Retinal pigment epithelial cell (primary cell): ENCODE results near the gene ZNF134.

Experiments used
- DNase-seq: peaks from one replicate; pipeline ENCODE4 v3.0.0-alpha.2; 2010; ENCODE audit warnings: low read depth
- H3K4me3 ChIP-seq: 2 replicates; pipeline ENCODE4 v1.5.1; 2011; ENCODE audit warnings: mild to moderate bottlenecking, low read length, control low read depth, moderate library complexity
- TF ChIP-seq, protein P1 (sequence below): conservative IDR thresholded peaks from 2 replicates; pipeline ENCODE4 v1.5.1; 2011; ENCODE audit warnings: low read depth, low read length, control low read depth, inconsistent platforms

ZNF134 gene

DNA sequence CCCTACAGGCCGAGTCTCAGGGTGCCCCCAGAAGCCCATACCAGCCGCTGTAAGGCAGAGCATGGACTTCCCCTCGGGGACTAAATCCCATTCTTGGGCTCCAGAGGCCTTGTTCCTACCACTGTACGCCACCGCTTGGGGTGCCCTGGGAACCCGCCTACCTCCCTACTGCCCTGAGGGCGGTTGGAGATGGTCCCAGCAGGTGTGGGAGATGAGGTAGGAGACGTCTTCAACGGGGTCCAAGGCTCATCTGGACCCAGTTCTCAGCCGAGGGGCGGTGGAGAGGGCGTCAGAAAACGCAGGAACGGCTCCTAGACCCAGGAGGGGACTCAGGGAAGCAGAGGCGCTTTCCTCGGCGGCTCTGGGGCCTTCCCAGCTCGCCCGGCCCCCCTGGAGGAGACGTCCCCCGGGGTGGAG lies 30.9 kb upstream of the ZNF134 start:
- TF ChIP-seq, protein P1, sequence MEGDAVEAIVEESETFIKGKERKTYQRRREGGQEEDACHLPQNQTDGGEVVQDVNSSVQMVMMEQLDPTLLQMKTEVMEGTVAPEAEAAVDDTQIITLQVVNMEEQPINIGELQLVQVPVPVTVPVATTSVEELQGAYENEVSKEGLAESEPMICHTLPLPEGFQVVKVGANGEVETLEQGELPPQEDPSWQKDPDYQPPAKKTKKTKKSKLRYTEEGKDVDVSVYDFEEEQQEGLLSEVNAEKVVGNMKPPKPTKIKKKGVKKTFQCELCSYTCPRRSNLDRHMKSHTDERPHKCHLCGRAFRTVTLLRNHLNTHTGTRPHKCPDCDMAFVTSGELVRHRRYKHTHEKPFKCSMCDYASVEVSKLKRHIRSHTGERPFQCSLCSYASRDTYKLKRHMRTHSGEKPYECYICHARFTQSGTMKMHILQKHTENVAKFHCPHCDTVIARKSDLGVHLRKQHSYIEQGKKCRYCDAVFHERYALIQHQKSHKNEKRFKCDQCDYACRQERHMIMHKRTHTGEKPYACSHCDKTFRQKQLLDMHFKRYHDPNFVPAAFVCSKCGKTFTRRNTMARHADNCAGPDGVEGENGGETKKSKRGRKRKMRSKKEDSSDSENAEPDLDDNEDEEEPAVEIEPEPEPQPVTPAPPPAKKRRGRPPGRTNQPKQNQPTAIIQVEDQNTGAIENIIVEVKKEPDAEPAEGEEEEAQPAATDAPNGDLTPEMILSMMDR, result no peak
- H3K4me3 ChIP-seq, result no peak overlapping the region

DNA sequence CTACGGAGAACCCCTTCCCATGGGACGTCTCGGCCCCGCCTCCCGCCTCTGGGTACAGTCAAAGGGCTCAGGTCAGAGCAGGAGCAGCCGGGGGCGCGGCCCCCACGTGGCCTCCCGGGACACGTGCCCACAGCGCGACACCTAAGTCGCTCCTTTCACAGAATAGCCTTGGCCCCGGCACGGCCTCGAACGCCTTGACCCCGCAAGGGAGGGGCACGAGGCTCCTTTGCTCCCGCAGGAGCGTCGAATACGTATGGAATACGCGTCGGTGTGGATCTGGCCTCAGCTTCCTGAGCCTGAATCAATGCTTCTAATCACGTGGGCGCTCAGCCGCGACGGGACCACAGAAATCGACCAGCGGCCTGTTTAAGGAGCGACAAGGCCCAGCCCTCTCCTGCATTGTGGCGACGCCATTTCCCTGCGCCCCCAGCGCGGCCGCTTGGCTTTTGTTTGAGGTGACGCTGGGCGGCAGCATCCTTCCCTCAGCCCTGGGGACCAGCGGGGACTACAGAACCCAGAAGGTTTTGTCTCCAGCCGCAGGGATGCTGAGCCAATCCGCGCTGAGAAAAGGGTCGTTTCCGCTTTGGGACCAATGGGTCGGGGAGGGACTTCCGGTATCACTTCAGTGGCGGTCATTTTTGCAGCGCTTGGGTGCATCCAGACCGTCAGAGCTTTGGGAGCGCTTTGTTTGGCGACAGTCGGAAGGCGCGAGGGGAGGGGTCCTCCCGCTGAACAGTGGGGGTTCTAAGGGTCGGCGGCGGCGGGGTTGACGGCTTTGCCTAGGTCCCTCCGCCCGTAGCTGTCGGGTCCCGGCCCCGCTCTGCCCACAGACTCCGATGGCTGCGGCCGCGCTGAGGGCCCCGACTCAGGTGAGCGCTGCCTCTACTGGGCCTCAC lies 30.3 kb upstream of the ZNF134 start, which contains the start of gene ZIK1:
ZIK1 (plus strand) TSS at position 625 of the 896 bp plus-strand sequence; CDS start at position 837, 212 bp downstream.
- TF ChIP-seq, protein P1, result peak; percentile 11
- peak; percentile 74 for DNase-seq
- peak within 1 kb of the TSS; percentile 65 for H3K4me3 ChIP-seq

More for the DNA sequence above, 30.9 kb upstream of the ZNF134 start:
- DNase-seq, result no peak

DNA sequence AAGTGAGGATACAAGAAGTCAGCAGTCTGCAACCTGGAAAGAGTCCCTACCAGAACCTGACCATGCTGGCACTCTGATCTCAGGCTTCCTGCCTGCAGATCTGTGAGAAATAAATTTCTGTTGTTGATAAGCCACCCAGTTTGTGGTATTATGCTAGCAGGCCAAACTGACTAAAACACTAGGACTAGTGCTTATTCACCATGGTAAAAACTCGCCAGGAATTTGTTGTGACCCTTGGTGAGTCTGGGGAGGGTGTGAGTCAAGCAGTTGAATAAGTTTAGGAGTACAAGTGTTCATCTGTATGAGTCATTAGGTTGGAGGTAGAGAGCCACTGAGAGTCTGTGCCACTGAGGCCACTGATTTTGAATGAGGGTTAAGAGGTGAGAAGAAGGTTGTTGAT lies 26.5 kb upstream of the ZNF134 start:
- TF ChIP-seq, protein P1, result no peak
- H3K4me3 ChIP-seq, result no peak overlapping the region
- DNase-seq, result no peak

DNA sequence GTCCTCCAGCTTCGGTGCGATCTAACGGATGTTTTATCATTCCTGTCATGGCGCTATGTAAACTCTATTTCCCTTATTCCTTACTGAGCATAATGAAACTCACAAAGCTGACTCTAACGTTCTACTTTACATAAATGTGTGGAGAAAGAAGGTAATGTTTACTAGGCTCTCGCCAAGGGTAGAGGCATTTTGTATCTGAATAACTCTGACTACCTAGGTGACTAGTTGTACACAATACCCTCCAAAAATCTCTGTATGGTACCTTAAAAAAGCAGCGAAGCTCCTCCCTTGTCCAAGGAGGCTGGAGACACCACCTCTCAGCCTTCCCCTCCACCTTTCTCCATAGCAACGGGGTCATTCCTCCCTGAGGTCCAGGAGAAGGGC lies 14.7 kb upstream of the ZNF134 start:
- H3K4me3 ChIP-seq, result peak overlapping the region; percentile 81
- DNase-seq, result no peak
- TF ChIP-seq, protein P1, result no peak

GRCh38 chr19:57599761-57600383 lies 14.2 kb upstream of the ZNF134 start, which contains the start of gene ZNF530:
TSS of gene ZNF530 (plus strand) at chr19:57599885. CDS start at chr19:57604346, 4,461 bp downstream.
- TF ChIP-seq, protein P1, result no peak
- peak within 1 kb of the TSS; percentile 81 for H3K4me3 ChIP-seq
- DNase-seq, result peak; percentile 65

DNA sequence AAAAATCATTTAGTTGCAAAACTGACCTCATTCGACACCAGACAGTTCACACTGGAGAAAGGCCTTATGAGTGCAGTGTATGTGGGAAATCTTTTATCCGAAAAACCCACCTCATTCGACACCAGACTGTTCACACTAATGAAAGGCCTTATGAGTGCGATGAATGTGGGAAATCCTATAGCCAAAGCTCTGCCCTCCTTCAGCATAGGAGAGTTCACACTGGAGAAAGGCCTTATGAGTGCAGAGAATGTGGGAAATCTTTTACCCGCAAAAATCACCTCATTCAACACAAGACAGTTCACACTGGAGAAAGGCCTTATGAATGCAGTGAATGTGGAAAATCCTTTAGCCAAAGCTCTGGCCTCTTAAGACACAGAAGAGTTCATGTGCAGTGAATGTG lies 7.1 kb upstream of the ZNF134 start:
- TF ChIP-seq, protein P1, result no peak
- no peak for DNase-seq
- no peak overlapping the region for H3K4me3 ChIP-seq
